Left colon (tissue), 2 donors: ENCODE data around the gene CPM. TPM values are rescaled to one million over a fixed set of nuclear protein-coding genes. Genes with fewer than 3 reads are reported as not detected.

Experiments used
- ATAC-seq: fragments of 200-7000 bp; cut with Tn5 transposase; one replicate; pipeline ENCODE4 v1.9.1; 2020; ENCODE audit warnings: mild to moderate bottlenecking, moderate library complexity
- DNase-seq, 2 donors: peaks; one replicate each; pipeline ENCODE4 v3.0.0-alpha.2; 2020
- intact Hi-C, 2 donors: fragments of 100-400 bp; cut with DNase I in 1 of 2; cut with micrococcal nuclease in 1 of 2; formaldehyde crosslinking; loops; one replicate each; pipeline versions ENCODE4 v1.11.2 to v1.14.0; 2022; cut with DNase I, micrococcal nuclease
- total RNA-seq, 2 donors: library from RNA; stranded (reverse); fragmentation: NEBNext Ultra II Directional; extraction: Animal tissue kit (Norgen Biotek cat#: 25700); gene quantifications; one replicate each; pipeline ENCODE4 v1.2.1, GENCODE V29; 2021
- donor health status: DM: no; HTN: no; CAD: no.
- donor health status: DM: yes; HTN: yes; CAD: no.

Gene CPM
- total RNA-seq, 2 donors from 2014 or later, result 98.0 to 109 TPM

- intact Hi-C loops, result no loop called here
Measured at GRCh38 chr12:68915055-68915454, 17.9 kb downstream of the CPM start.

GRCh38 chr12:68913682-68914081, 19.3 kb downstream of the CPM start:
- ATAC-seq (no peak), DNase-seq (no peak)
- intact Hi-C loops, result no loop called here

More at GRCh38 chr12:68915055-68915454, 17.9 kb downstream of the CPM start:
- no peak for ATAC-seq
- no peak for DNase-seq

- ATAC-seq (no peak), DNase-seq (no peak)
- intact Hi-C loops, result no loop called here
Measured at GRCh38 chr12:68912916-68913315, 20.1 kb downstream of the CPM start.

- intact Hi-C loops, result no loop called here
- DNase-seq (no peak), ATAC-seq (peak; percentile 84)
Measured at GRCh38 chr12:68911197-68911718, 21.7 kb downstream of the CPM start.

GRCh38 chr12:68910128-68910527, 22.8 kb downstream of the CPM start:
- DNase-seq (no peak), ATAC-seq (no peak)
- intact Hi-C loops, result no loop called here

- intact Hi-C loops, result no loop called here
- ATAC-seq, result no peak
- no peak for DNase-seq
Measured at GRCh38 chr12:68908076-68908475, 24.9 kb downstream of the CPM start.

GRCh38 chr12:68905733-68906132, 27.2 kb downstream of the CPM start:
- intact Hi-C loops, result no loop called here
- DNase-seq, result no peak
- no peak for ATAC-seq

- no peak for ATAC-seq
- intact Hi-C loops, result no loop called here
Measured at GRCh38 chr12:68904351-68904962, 28.5 kb downstream of the CPM start.

GRCh38 chr12:68903511-68903910, 29.5 kb downstream of the CPM start:
- ATAC-seq, result no peak
- DNase-seq, result no peak
- intact Hi-C loops, result no loop called here

More at GRCh38 chr12:68904351-68904962, 28.5 kb downstream of the CPM start:
- DNase-seq, result no peak

GRCh38 chr12:68901551-68901950, 31.4 kb downstream of the CPM start:
- ATAC-seq, result peak; percentile 74
- DNase-seq, result no peak
- intact Hi-C loops, result no loop called here

GRCh38 chr12:68901145-68901544, 31.8 kb downstream of the CPM start:
- ATAC-seq, result no peak
- intact Hi-C loops, result no loop called here
- DNase-seq, result no peak

GRCh38 chr12:68900241-68900640, 32.7 kb downstream of the CPM start:
- ATAC-seq, result no peak
- intact Hi-C loops, result no loop called here
- no peak for DNase-seq

GRCh38 chr12:68899251-68899771, 33.7 kb downstream of the CPM start:
- ATAC-seq (peak; percentile 94), DNase-seq (peak; percentile 73 to 79)
- intact Hi-C loops, result loop anchor here in 1 of 2 donors (10.0 kb wide), 1 partner anchor 165 kb away; no protein-coding TSS in a partner anchor

- intact Hi-C loops, result loop anchor here in 1 of 2 donors (10.0 kb wide), 1 partner anchor 168 kb away; no protein-coding TSS in a partner anchor
- no peak for ATAC-seq
- DNase-seq, result no peak
Measured at GRCh38 chr12:68896881-68897540, 36.0 kb downstream of the CPM start.

- intact Hi-C loops, result loop anchor here in 1 of 2 donors (10.0 kb wide), 1 partner anchor 170 kb away; no protein-coding TSS in a partner anchor
- ATAC-seq (no peak), DNase-seq (no peak)
Measured at GRCh38 chr12:68894276-68894855, 38.6 kb downstream of the CPM start.

GRCh38 chr12:68893741-68894140, 39.2 kb downstream of the CPM start:
- ATAC-seq, result no peak
- intact Hi-C loops, result loop anchor here in 1 of 2 donors (10.0 kb wide), 1 partner anchor 171 kb away; no protein-coding TSS in a partner anchor
- DNase-seq, result no peak

GRCh38 chr12:68893201-68893600, 39.8 kb downstream of the CPM start:
- ATAC-seq (no peak), DNase-seq (no peak)
- intact Hi-C loops, result loop anchor here in 1 of 2 donors (10.0 kb wide), 1 partner anchor 172 kb away; no protein-coding TSS in a partner anchor

- DNase-seq, result no peak
- intact Hi-C loops, result loop anchor here in 1 of 2 donors (10.0 kb wide), 1 partner anchor 174 kb away; no protein-coding TSS in a partner anchor
- no peak for ATAC-seq
Measured at GRCh38 chr12:68891141-68891540, 41.8 kb downstream of the CPM start.

GRCh38 chr12:68890701-68891113, 42.3 kb downstream of the CPM start:
- ATAC-seq, result peak; percentile 42
- intact Hi-C loops, result loop anchor here in 1 of 2 donors (10.0 kb wide), 1 partner anchor 174 kb away; no protein-coding TSS in a partner anchor
- no peak for DNase-seq
